ENCODE results near the gene DLGAP1. TPM values are rescaled to one million over a fixed set of nuclear protein-coding genes. Genes with fewer than 3 reads are reported as not detected.

The DLGAP1 gene
- total and polyA plus RNA-seq, 2 of the 8 experiments (the other 6 are each of a cell fraction or from before 2014, with no cell fraction given): 11.8 to 16.9 TPM

DNA sequence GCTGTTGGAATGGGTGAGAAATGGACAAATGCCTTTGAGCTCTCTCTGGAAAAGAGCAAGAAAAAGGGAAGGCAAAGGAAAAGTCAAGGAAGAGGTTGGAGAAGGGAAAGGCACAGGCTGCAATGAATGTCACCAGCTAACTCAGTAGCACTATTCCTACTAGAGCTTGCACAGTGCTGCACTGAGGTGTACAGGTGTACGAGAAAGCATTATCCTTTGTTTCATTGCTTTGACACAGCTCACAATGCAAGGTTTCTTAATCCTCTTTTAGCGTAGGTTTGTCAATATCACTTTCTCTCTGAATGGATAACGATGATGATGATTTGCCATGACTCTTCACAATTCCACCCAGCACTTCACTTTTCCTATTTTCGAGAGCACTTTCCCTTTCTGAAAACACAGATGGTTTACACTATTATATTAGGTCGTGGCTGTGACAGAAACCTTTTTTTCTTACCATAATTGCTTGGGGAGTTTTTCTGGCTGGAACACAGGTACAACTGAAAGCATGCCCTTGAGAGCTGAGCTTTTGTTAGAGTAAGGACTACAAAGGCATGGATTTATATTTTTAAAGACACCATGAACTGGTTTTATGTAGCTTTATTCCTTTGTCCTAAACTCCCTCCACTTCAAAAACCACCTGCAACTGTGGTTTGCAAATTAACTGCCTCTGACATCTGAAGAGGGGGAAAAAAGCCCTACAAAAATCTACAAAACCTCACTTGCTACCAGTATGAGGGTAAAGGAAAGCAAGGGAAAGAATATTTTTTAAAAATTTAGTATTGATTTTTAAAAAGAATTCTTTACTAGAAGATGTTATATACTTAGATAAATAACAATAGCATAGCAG, 739.7 kb downstream of the DLGAP1 start:
- no peak overlapping the region for H2BK5ac ChIP-seq (ENCODE audit: low read depth, low read length)
- no peaks in the 10 kb centered on the region for H3K23me2 ChIP-seq (ENCODE audit: low read depth, low read length)
- no peak overlapping the region for H3K18ac ChIP-seq (ENCODE audit: extremely low read depth, low read length)
- H3K4me2 ChIP-seq (ENCODE audit: insufficient read depth in 1 of 2, low read depth in 2 of 2, low read length in 2 of 2): no peak overlapping the region
- H4K5ac ChIP-seq (ENCODE audit: insufficient read length, low read depth, low read length): no peak overlapping the region
- no peaks in the 10 kb centered on the region for H3K79me2 ChIP-seq (ENCODE audit: control insufficient read depth in 1 of 2, insufficient read depth in 2 of 2, low read length in 2 of 2)
- H3K14ac ChIP-seq (ENCODE audit: insufficient read length): no peak overlapping the region
- H2BK15ac ChIP-seq (ENCODE audit: low read length): no peak overlapping the region
- H2AFZ ChIP-seq (ENCODE audit: low read length): no peak overlapping the region
- peak overlapping the region in 1 of 4 experiments; percentile 43; a peak in 1 of 7 replicates for H3K9ac ChIP-seq (replicated peaks in 1 of 4; ENCODE audit: extremely low read depth in 1 of 4, low read depth in 3 of 4, low read length in 3 of 4)
- no peaks in the 10 kb centered on the region for H3K9me3 ChIP-seq (ENCODE audit: insufficient read depth in 2 of 2, low read depth in 1 of 2, low read length in 1 of 2)
- H2AK5ac ChIP-seq (ENCODE audit: low read depth, low read length): no peak overlapping the region
- no peak overlapping the region for H2BK12ac ChIP-seq (ENCODE audit: low read depth, low read length)
- TF ChIP-seq MAFK (IDR thresholded peaks at IDR 0.05; ENCODE audit: low read depth, low read length) (no peak), BCL11A (IDR thresholded peaks at IDR 0.05; ENCODE audit: low read depth in 2 of 2, low read length in 2 of 2) (no peak), RNF2 (IDR thresholded peaks at IDR 0.05; ENCODE audit: borderline replicate concordance, low read depth, low read length, missing control alignments, poor library complexity, severe bottlenecking) (no peak), KDM4A (IDR thresholded peaks at IDR 0.05; ENCODE audit: low read depth, low read length, severe bottlenecking) (no peak), GABPA (IDR thresholded peaks at IDR 0.05; ENCODE audit: borderline replicate concordance, insufficient read depth, low read length) (no peak), HDAC2 (IDR thresholded peaks at IDR 0.05; ENCODE audit: borderline replicate concordance in 1 of 2, low read depth in 2 of 2, low read length in 2 of 2) (no peak), CEBPB (IDR thresholded peaks at IDR 0.05; ENCODE audit: low read depth, low read length) (no peak), YY1 (IDR thresholded peaks at IDR 0.05; ENCODE audit: low read depth, low read length) (no peak), POU5F1 (IDR thresholded peaks at IDR 0.05; ENCODE audit: low read depth, low read length) (no peak), TEAD4 (IDR thresholded peaks at IDR 0.05; ENCODE audit: low read depth, low read length) (no peak)
- no peaks in the 10 kb centered on the region for H3K27me3 ChIP-seq (replicated peaks in 1 of 4; ENCODE audit: control insufficient read depth in 3 of 4, extremely low read depth in 1 of 4, insufficient read depth in 3 of 4, low read length in 3 of 4)
- FAIRE-seq: peak; percentile 24
- no peak overlapping the region for H3K4me3 ChIP-seq (ENCODE audit: extremely low read depth in 1 of 4, insufficient read depth in 2 of 4, low read depth in 3 of 4, low read length in 4 of 4)
- H3K4me1 ChIP-seq (replicated peaks in 1 of 4; ENCODE audit: control insufficient read depth in 3 of 4, insufficient read depth in 4 of 4, low read length in 3 of 4): no peaks in the 10 kb centered on the region
- H4K91ac ChIP-seq (replicated peaks; ENCODE audit: insufficient read length, low read length): no peak overlapping the region
- no peak overlapping the region for H2BK20ac ChIP-seq (ENCODE audit: low read length)
- no peak for DNase-seq (ENCODE audit: low read depth in 1 of 2, low spot score in 2 of 2)
- H3K36me3 ChIP-seq (ENCODE audit: control insufficient read depth in 2 of 4, insufficient read depth in 4 of 4, low read length in 3 of 4): no peaks in the 10 kb centered on the region
- no peaks in the 10 kb centered on the region for H4K20me1 ChIP-seq (replicated peaks in 1 of 2; ENCODE audit: control insufficient read depth in 1 of 2, insufficient read depth in 2 of 2, low read length in 2 of 2)
- no peak overlapping the region for H3K4ac ChIP-seq (replicated peaks; ENCODE audit: insufficient read length, low read depth, low read length)
- no peaks in the 10 kb centered on the region for H3K79me1 ChIP-seq (ENCODE audit: low read depth, low read length)
- H3K56ac ChIP-seq (replicated peaks; ENCODE audit: insufficient read length, low read depth, low read length): no peak overlapping the region
- WGBS, 2 experiments (ENCODE audit: extremely low coverage in 1 of 2, insufficient coverage in 1 of 2, insufficient read length in 1 of 2, insufficient replicate concordance in 2 of 2, low coverage in 1 of 2, low lambda C conversion rate in 2 of 2, missing lambda C conversion rate in 1 of 2): 90% methylated on average over 5 of the region's 5 CpGs; no CpG with 5 or more reads in 1 of the 2 experiments
- H3K27ac ChIP-seq (ENCODE audit: low read depth, low read length): no peak overlapping the region
- no peak overlapping the region for H4K8ac ChIP-seq (ENCODE audit: extremely low read depth, insufficient read depth, low read length)
- POLR2A ChIA-PET (ENCODE audit: partially characterized antibody): no interaction called here
- CTCF ChIA-PET (ENCODE audit: partially characterized antibody): interaction anchor here (0.8 to 1.9 kb wide), 10 partner anchors 8 to 284 kb away, joined by 3 to 7 read pairs (median 4); no protein-coding TSS in a partner anchor
- no peak overlapping the region for H3K23ac ChIP-seq (ENCODE audit: insufficient read length)
- no peak overlapping the region for H2BK120ac ChIP-seq (replicated peaks; ENCODE audit: low read depth, low read length)
